ENCODE results near the gene RBAK.
"Not testable (repeated sequence)": the region's sequence is repeated elsewhere in the genome, so short reads cannot be mapped to it uniquely, and the experiment has no call there.

- not testable (repeated sequence) for TF ChIP-seq CTCF (IDR thresholded peaks at IDR 0.05; ENCODE audit: low read length); EZH2 (IDR thresholded peaks at IDR 0.05; ENCODE audit: borderline replicate concordance, low read length)
These were observed 29.5 kb downstream of the RBAK start for GRCh38 chr7:5075187-5075586.
